ENCODE measurements around the gene ALKBH7. TPM values are rescaled to one million over a fixed set of nuclear protein-coding genes. Genes with fewer than 3 reads are reported as not detected.
"Not testable (repeated sequence)": the region's sequence is repeated elsewhere in the genome, so short reads cannot be mapped to it uniquely, and the experiment has no call there.

Gene ALKBH7
- 75.2 TPM for total RNA-seq

GRCh38 chr19:6372594-6373095, at the start of gene ALKBH7:
Gene ALKBH7, plus strand, starts transcription at chr19:6372794. Its CDS starts 27 bp downstream, at chr19:6372821.
- peaks cover 10 to 19% (median 13%) of the 10 kb centered on the region in 3 donors for H3K36me3 ChIP-seq (ENCODE audit: control insufficient read depth in 3 of 3, insufficient read depth in 3 of 3, low read length in 3 of 3)
- H3K4me3 ChIP-seq (ENCODE audit: low read length in 3 of 3): peak within 1 kb of the TSS; percentile 89 to 96 (median 94)
- H3K27me3 ChIP-seq (ENCODE audit: control insufficient read depth in 3 of 3, insufficient read depth in 3 of 3, low read length in 3 of 3): no peaks in the 10 kb centered on the region
- peak within 1 kb of the TSS; percentile 89 to 99 (median 92) for H3K9ac ChIP-seq (ENCODE audit: low read depth in 1 of 3, low read length in 3 of 3)
- H3K4me1 ChIP-seq (ENCODE audit: control insufficient read depth in 3 of 3, insufficient read depth in 3 of 3, low read length in 3 of 3): peaks cover 19 to 23% (median 20%) of the 10 kb centered on the region in 3 donors
- peak within 1 kb of the TSS; percentile 99 for H3K27ac ChIP-seq (ENCODE audit: low read depth, low read length)
- H3K9me3 ChIP-seq (ENCODE audit: control insufficient read depth in 3 of 3, low read length in 3 of 3): no peaks in the 10 kb centered on the region

- H3K4me1 ChIP-seq (ENCODE audit: control insufficient read depth in 3 of 3, insufficient read depth in 3 of 3, low read length in 3 of 3): no peaks in the 10 kb centered on the region
- H3K9ac ChIP-seq (ENCODE audit: low read depth in 1 of 3, low read length in 3 of 3): no peak overlapping the region
- peaks cover 0 to 11% (median 6%) of the 10 kb centered on the region in 3 donors for H3K27me3 ChIP-seq (ENCODE audit: control insufficient read depth in 3 of 3, insufficient read depth in 3 of 3, low read length in 3 of 3)
- H3K36me3 ChIP-seq (ENCODE audit: control insufficient read depth in 3 of 3, insufficient read depth in 3 of 3, low read length in 3 of 3): no peaks in the 10 kb centered on the region
- no peak overlapping the region for H3K27ac ChIP-seq (ENCODE audit: low read depth, low read length)
- no peak overlapping the region for H3K4me3 ChIP-seq (ENCODE audit: low read length in 3 of 3)
- H3K9me3 ChIP-seq (ENCODE audit: control insufficient read depth in 3 of 3, low read length in 3 of 3): no peaks in the 10 kb centered on the region
These were observed 47.8 kb upstream of the ALKBH7 start for GRCh38 chr19:6324757-6325156.

GRCh38 chr19:6325614-6326013, 47.0 kb upstream of the ALKBH7 start:
- Histone ChIP-seq H3K9ac (ENCODE audit: low read depth in 1 of 3, low read length in 3 of 3) (no peak overlapping the region), H3K36me3 (ENCODE audit: control insufficient read depth in 3 of 3, insufficient read depth in 3 of 3, low read length in 3 of 3) (no peaks in the 10 kb centered on the region), H3K4me1 (ENCODE audit: control insufficient read depth in 3 of 3, insufficient read depth in 3 of 3, low read length in 3 of 3) (no peaks in the 10 kb centered on the region), H3K9me3 (ENCODE audit: control insufficient read depth in 3 of 3, low read length in 3 of 3) (no peaks in the 10 kb centered on the region), H3K4me3 (ENCODE audit: low read length in 3 of 3) (no peak overlapping the region), H3K27me3 (ENCODE audit: control insufficient read depth in 3 of 3, insufficient read depth in 3 of 3, low read length in 3 of 3) (peaks cover 0 to 11% (median 3%) of the 10 kb centered on the region in 3 donors), H3K27ac (ENCODE audit: low read depth, low read length) (no peak overlapping the region)

- no peak overlapping the region for H3K4me3 ChIP-seq (ENCODE audit: low read length in 3 of 3)
- no peak overlapping the region for H3K27ac ChIP-seq (ENCODE audit: low read depth, low read length)
These were observed 45.8 kb upstream of the ALKBH7 start for GRCh38 chr19:6326815-6327214.

GRCh38 chr19:6333439-6333838, 39.2 kb upstream of the ALKBH7 start, which contains the start of gene ACER1:
Gene ACER1, minus strand, starts transcription at chr19:6333612. Its CDS starts 61 bp downstream, at chr19:6333551.
- H3K9ac ChIP-seq (ENCODE audit: low read depth in 1 of 3, low read length in 3 of 3): no peak within 1 kb of the TSS
- H3K4me3 ChIP-seq (ENCODE audit: low read length in 3 of 3): no peak within 1 kb of the TSS
- H3K27ac ChIP-seq (ENCODE audit: low read depth, low read length): no peak within 1 kb of the TSS
- no peaks in the 10 kb centered on the region for H3K4me1 ChIP-seq (ENCODE audit: control insufficient read depth in 3 of 3, insufficient read depth in 3 of 3, low read length in 3 of 3)
- no peaks in the 10 kb centered on the region for H3K9me3 ChIP-seq (ENCODE audit: control insufficient read depth in 3 of 3, low read length in 3 of 3)
- no peaks in the 10 kb centered on the region for H3K36me3 ChIP-seq (ENCODE audit: control insufficient read depth in 3 of 3, insufficient read depth in 3 of 3, low read length in 3 of 3)
- H3K27me3 ChIP-seq (ENCODE audit: control insufficient read depth in 3 of 3, insufficient read depth in 3 of 3, low read length in 3 of 3): peaks cover 0 to 7% (median 2%) of the 10 kb centered on the region in 3 donors

More at GRCh38 chr19:6326815-6327214, 45.8 kb upstream of the ALKBH7 start:
- H3K27me3 ChIP-seq (ENCODE audit: control insufficient read depth in 3 of 3, insufficient read depth in 3 of 3, low read length in 3 of 3): peaks cover 0 to 4% (median 1%) of the 10 kb centered on the region in 3 donors
- no peak overlapping the region for H3K9ac ChIP-seq (ENCODE audit: low read depth in 1 of 3, low read length in 3 of 3)
- no peaks in the 10 kb centered on the region for H3K36me3 ChIP-seq (ENCODE audit: control insufficient read depth in 3 of 3, insufficient read depth in 3 of 3, low read length in 3 of 3)
- H3K9me3 ChIP-seq (ENCODE audit: control insufficient read depth in 3 of 3, low read length in 3 of 3): no peaks in the 10 kb centered on the region
- no peaks in the 10 kb centered on the region for H3K4me1 ChIP-seq (ENCODE audit: control insufficient read depth in 3 of 3, insufficient read depth in 3 of 3, low read length in 3 of 3)

GRCh38 chr19:6334490-6335285, 37.9 kb upstream of the ALKBH7 start:
- Histone ChIP-seq H3K27ac (ENCODE audit: low read depth, low read length) (no peak overlapping the region), H3K9me3 (ENCODE audit: control insufficient read depth in 3 of 3, low read length in 3 of 3) (no peaks in the 10 kb centered on the region), H3K36me3 (ENCODE audit: control insufficient read depth in 3 of 3, insufficient read depth in 3 of 3, low read length in 3 of 3) (no peaks in the 10 kb centered on the region), H3K4me3 (ENCODE audit: low read length in 3 of 3) (no peak overlapping the region), H3K4me1 (ENCODE audit: control insufficient read depth in 3 of 3, insufficient read depth in 3 of 3, low read length in 3 of 3) (no peaks in the 10 kb centered on the region), H3K27me3 (ENCODE audit: control insufficient read depth in 3 of 3, insufficient read depth in 3 of 3, low read length in 3 of 3) (peaks cover 0 to 7% (median 2%) of the 10 kb centered on the region in 3 donors), H3K9ac (ENCODE audit: low read depth in 1 of 3, low read length in 3 of 3) (no peak overlapping the region)

- Histone ChIP-seq H3K27ac (ENCODE audit: low read depth, low read length) (no peak overlapping the region), H3K36me3 (ENCODE audit: control insufficient read depth in 3 of 3, insufficient read depth in 3 of 3, low read length in 3 of 3) (no peaks in the 10 kb centered on the region), H3K9ac (ENCODE audit: low read depth in 1 of 3, low read length in 3 of 3) (no peak overlapping the region), H3K4me1 (ENCODE audit: control insufficient read depth in 3 of 3, insufficient read depth in 3 of 3, low read length in 3 of 3) (no peaks in the 10 kb centered on the region), H3K4me3 (ENCODE audit: low read length in 3 of 3) (no peak overlapping the region), H3K27me3 (ENCODE audit: control insufficient read depth in 3 of 3, insufficient read depth in 3 of 3, low read length in 3 of 3) (peaks cover 0 to 4% (median 0%) of the 10 kb centered on the region in 3 donors), H3K9me3 (ENCODE audit: control insufficient read depth in 3 of 3, low read length in 3 of 3) (no peaks in the 10 kb centered on the region)
These were observed 31.9 kb upstream of the ALKBH7 start for GRCh38 chr19:6340493-6341201.

GRCh38 chr19:6343462-6343861, 29.1 kb upstream of the ALKBH7 start:
- H3K9ac ChIP-seq (ENCODE audit: low read depth in 1 of 3, low read length in 3 of 3): no peak overlapping the region
- H3K4me3 ChIP-seq (ENCODE audit: low read length in 3 of 3): no peak overlapping the region
- H3K27ac ChIP-seq (ENCODE audit: low read depth, low read length): no peak overlapping the region
- H3K36me3 ChIP-seq (ENCODE audit: control insufficient read depth in 3 of 3, insufficient read depth in 3 of 3, low read length in 3 of 3): no peaks in the 10 kb centered on the region
- H3K27me3 ChIP-seq (ENCODE audit: control insufficient read depth in 3 of 3, insufficient read depth in 3 of 3, low read length in 3 of 3): peaks cover 0 to 4% (median 0%) of the 10 kb centered on the region in 3 donors
- no peaks in the 10 kb centered on the region for H3K9me3 ChIP-seq (ENCODE audit: control insufficient read depth in 3 of 3, low read length in 3 of 3)
- H3K4me1 ChIP-seq (ENCODE audit: control insufficient read depth in 3 of 3, insufficient read depth in 3 of 3, low read length in 3 of 3): no peaks in the 10 kb centered on the region

- not testable (repeated sequence) for H3K4me3 ChIP-seq (ENCODE audit: low read length in 3 of 3); H3K27ac ChIP-seq (ENCODE audit: low read depth, low read length); H3K9me3 ChIP-seq (ENCODE audit: control insufficient read depth in 3 of 3, low read length in 3 of 3); H3K36me3 ChIP-seq (ENCODE audit: control insufficient read depth in 3 of 3, insufficient read depth in 3 of 3, low read length in 3 of 3); H3K27me3 ChIP-seq (ENCODE audit: control insufficient read depth in 3 of 3, insufficient read depth in 3 of 3, low read length in 3 of 3); H3K4me1 ChIP-seq (ENCODE audit: control insufficient read depth in 3 of 3, insufficient read depth in 3 of 3, low read length in 3 of 3); H3K9ac ChIP-seq (ENCODE audit: low read depth in 1 of 3, low read length in 3 of 3)
These were observed 23.3 kb upstream of the ALKBH7 start for GRCh38 chr19:6349271-6349670.

GRCh38 chr19:6350688-6351087, 21.9 kb upstream of the ALKBH7 start:
- no peaks in the 10 kb centered on the region for H3K9me3 ChIP-seq (ENCODE audit: control insufficient read depth in 3 of 3, low read length in 3 of 3)
- H3K36me3 ChIP-seq (ENCODE audit: control insufficient read depth in 3 of 3, insufficient read depth in 3 of 3, low read length in 3 of 3): no peaks in the 10 kb centered on the region
- no peaks in the 10 kb centered on the region for H3K4me1 ChIP-seq (ENCODE audit: control insufficient read depth in 3 of 3, insufficient read depth in 3 of 3, low read length in 3 of 3)
- no peak overlapping the region for H3K4me3 ChIP-seq (ENCODE audit: low read length in 3 of 3)
- H3K9ac ChIP-seq (ENCODE audit: low read depth in 1 of 3, low read length in 3 of 3): no peak overlapping the region
- H3K27ac ChIP-seq (ENCODE audit: low read depth, low read length): no peak overlapping the region
- H3K27me3 ChIP-seq (ENCODE audit: control insufficient read depth in 3 of 3, insufficient read depth in 3 of 3, low read length in 3 of 3): no peaks in the 10 kb centered on the region
